IMR-90 (cell line): ENCODE data around the gene SEMA4D. TPM values are rescaled to one million over a fixed set of nuclear protein-coding genes. Genes with fewer than 3 reads are reported as not detected.

Source experiments
- ATAC-seq: fragments of 200-7000 bp; cut with Tn5 transposase; 2 replicates; pipeline ENCODE4 v1.9.1; 2020; ENCODE audit warnings: low read depth, mild to moderate bottlenecking, moderate library complexity
- BruUV-seq: library from RNA; stranded (reverse); fragments of 400-500 nt; replicated peaks from 2 replicates; lab custom pipeline; 2021; lab: Mats Ljungman, UMichigan
- CTCF ChIA-PET: fragments of 300-600 bp; formaldehyde crosslinking; extraction: SDS; loops from one replicate; lab custom pipeline; 2021; ENCODE audit warnings: antibody characterized with exemption; lab: Yijun Ruan, JAX
- POLR2A ChIA-PET: fragments of 300-600 bp; sonication (Branson Sonifier 250); formaldehyde crosslinking; loops from one replicate; lab custom pipeline; 2022; ENCODE audit warnings: antibody characterized with exemption; ENCODE audit not compliant: unreplicated experiment; lab: Charles Lee
- DNase-seq: peaks from one replicate; pipeline ENCODE4 v3.0.0; 2013
- H2AFZ ChIP-seq: replicated peaks from 2 replicates; pipeline ENCODE3; 2013; ENCODE audit warnings: low read length, mild to moderate bottlenecking; ENCODE audit not compliant: poor library complexity
- H2AK5ac ChIP-seq: 2 replicates; pipeline ENCODE4 v1.6.1; 2013; ENCODE audit warnings: low read depth, low read length, inconsistent platforms
- H2AK9ac ChIP-seq: replicated peaks from 2 replicates; pipeline ENCODE3; 2013; ENCODE audit warnings: mild to moderate bottlenecking, low read depth, low read length, moderate library complexity; ENCODE audit not compliant: poor library complexity
- H2BK120ac ChIP-seq: 2 replicates; pipeline ENCODE4 v1.6.1; 2013; ENCODE audit warnings: low read depth, low read length, inconsistent platforms
- H2BK15ac ChIP-seq: 3 replicates; pipeline ENCODE4 v1.6.1; 2013; ENCODE audit warnings: low read depth, low read length, inconsistent platforms
- H2BK20ac ChIP-seq: 2 replicates; pipeline ENCODE4 v1.6.1; 2013; ENCODE audit warnings: low read depth, mild to moderate bottlenecking, inconsistent platforms, low read length, moderate library complexity
- H2BK5ac ChIP-seq: 2 replicates; pipeline ENCODE4 v1.6.1; 2013; ENCODE audit warnings: mild to moderate bottlenecking, low read depth, low read length, inconsistent platforms; ENCODE audit not compliant: poor library complexity, severe bottlenecking
- H3K14ac ChIP-seq: replicated peaks from 2 replicates; pipeline ENCODE4 v1.6.1; 2013; ENCODE audit warnings: low read depth, low read length, inconsistent platforms
- H3K18ac ChIP-seq: 2 replicates; pipeline ENCODE4 v1.6.1; 2013; ENCODE audit warnings: low read depth, low read length, control low read depth
- H3K23ac ChIP-seq: 2 replicates; pipeline ENCODE4 v1.6.1; 2013; ENCODE audit warnings: low read depth, low read length, inconsistent platforms
- H3K27ac ChIP-seq: 2 replicates; pipeline ENCODE4 v1.5.1; 2013; ENCODE audit warnings: mild to moderate bottlenecking, control low read depth, low read length; ENCODE audit not compliant: insufficient read depth
- H3K27me3 ChIP-seq: 2 replicates; pipeline ENCODE4 v1.6.1; 2013; ENCODE audit warnings: low read length; ENCODE audit not compliant: control insufficient read depth, insufficient read depth
- H3K36me3 ChIP-seq: 2 replicates; pipeline ENCODE4 v1.6.1; 2013; ENCODE audit warnings: low read length, mixed read lengths; ENCODE audit not compliant: control insufficient read depth, insufficient read depth
- H3K4ac ChIP-seq: 2 replicates; pipeline ENCODE4 v1.6.1; 2013; ENCODE audit warnings: low read depth, low read length, inconsistent platforms
- H3K4me1 ChIP-seq: 2 replicates; pipeline ENCODE4 v1.6.1; 2013; ENCODE audit warnings: low read length, mixed read lengths; ENCODE audit not compliant: control insufficient read depth, insufficient read depth
- H3K4me2 ChIP-seq: 2 replicates; pipeline ENCODE4 v1.6.1; 2013; ENCODE audit warnings: low read depth, mild to moderate bottlenecking, control low read depth, low read length, moderate library complexity
- H3K4me3 ChIP-seq: 2 replicates; pipeline ENCODE4 v1.5.1; 2013; ENCODE audit warnings: low read depth, mild to moderate bottlenecking, control low read depth, low read length, moderate library complexity; ENCODE audit not compliant: insufficient read depth
- H3K56ac ChIP-seq: 2 replicates; pipeline ENCODE4 v1.6.1; 2013; ENCODE audit warnings: low read length, inconsistent platforms; ENCODE audit not compliant: insufficient read depth; ENCODE audit errors: extremely low read depth
- H3K79me1 ChIP-seq, 2 experiments: 2 replicates each; pipeline ENCODE4 v1.6.1; 2013; ENCODE audit warnings: low read length in 2 of 2, inconsistent platforms in 1 of 2, low read depth in 1 of 2
- H3K9ac ChIP-seq: 2 replicates; pipeline ENCODE4 v1.6.1; 2013; ENCODE audit warnings: low read depth, low read length, control low read depth
- H3K9me1 ChIP-seq: 2 replicates; pipeline ENCODE4 v1.6.1; 2013; ENCODE audit warnings: low read length, inconsistent platforms; ENCODE audit not compliant: insufficient read depth
- H3K9me3 ChIP-seq: 2 replicates; pipeline ENCODE4 v1.6.1; 2013; ENCODE audit warnings: low read length; ENCODE audit not compliant: control insufficient read depth, insufficient read depth
- H4K20me1 ChIP-seq: 2 replicates; pipeline ENCODE4 v1.6.1; 2013; ENCODE audit warnings: low read length, inconsistent platforms; ENCODE audit not compliant: insufficient read depth
- H4K5ac ChIP-seq: 2 replicates; pipeline ENCODE4 v1.6.1; 2013; ENCODE audit warnings: mild to moderate bottlenecking, low read depth, low read length, control low read depth
- H4K8ac ChIP-seq, 2 experiments: 2 replicates each; pipeline ENCODE4 v1.6.1; 2013; ENCODE audit warnings: low read depth in 2 of 2, low read length in 2 of 2, control low read depth in 1 of 2, inconsistent platforms in 1 of 2
- H4K91ac ChIP-seq: 2 replicates; pipeline ENCODE4 v1.6.1; 2013; ENCODE audit warnings: low read depth, low read length, inconsistent platforms; ENCODE audit not compliant: insufficient read depth
- BHLHE40 ChIP-seq: fragments of 150-350 bp; IDR thresholded peaks from 2 replicates; pipeline ENCODE4 v1.6.1; 2016; ENCODE audit warnings: mild to moderate bottlenecking, low read depth, low read length
- CEBPB ChIP-seq: IDR thresholded peaks from 2 replicates; pipeline ENCODE4 v1.6.1; 2012; ENCODE audit warnings: low read depth, low read length, improper control_type of control experiment
- CHD1 ChIP-seq: IDR thresholded peaks from 2 replicates; pipeline ENCODE4 v1.6.1; 2012; ENCODE audit warnings: low read depth, low read length, improper control_type of control experiment
- ELK1 ChIP-seq: fragments of 150-350 bp; IDR thresholded peaks from 2 replicates; pipeline ENCODE4 v1.6.1; 2016; ENCODE audit warnings: low read depth, mild to moderate bottlenecking, low read length, moderate library complexity, borderline replicate concordance
- FOS ChIP-seq: fragments of 150-350 bp; IDR thresholded peaks from 2 replicates; pipeline ENCODE4 v1.6.1; 2016; ENCODE audit warnings: low read depth, low read length
- MAZ ChIP-seq: IDR thresholded peaks from 2 replicates; pipeline ENCODE4 v1.6.1; 2012; ENCODE audit warnings: low read depth, mild to moderate bottlenecking, low read length, improper control_type of control experiment, moderate library complexity, borderline replicate concordance
- MXI1 ChIP-seq: IDR thresholded peaks from 2 replicates; pipeline ENCODE4 v1.6.1; 2012; ENCODE audit warnings: low read depth, mild to moderate bottlenecking, low read length, moderate library complexity, borderline replicate concordance
- NFE2L2 ChIP-seq: fragments of 150-350 bp; IDR thresholded peaks from 2 replicates; pipeline ENCODE4 v1.6.1; 2016; ENCODE audit warnings: low read depth, mild to moderate bottlenecking, low read length
- POLR2A ChIP-seq: IDR thresholded peaks from 2 replicates; pipeline ENCODE4 v1.6.1; 2012; ENCODE audit warnings: mild to moderate bottlenecking, low read depth, low read length
- RAD21 ChIP-seq: IDR thresholded peaks from 2 replicates; pipeline ENCODE4 v1.6.1; 2012; ENCODE audit warnings: low read length, improper control_type of control experiment
- RCOR1 ChIP-seq: IDR thresholded peaks from 2 replicates; pipeline ENCODE4 v1.6.1; 2012; ENCODE audit warnings: mild to moderate bottlenecking, low read length, improper control_type of control experiment; ENCODE audit not compliant: insufficient replicate concordance
- RFX5 ChIP-seq: IDR thresholded peaks from 2 replicates; pipeline ENCODE4 v1.8.0; 2012; ENCODE audit warnings: low read depth, mild to moderate bottlenecking, low read length, moderate library complexity
- SMC3 ChIP-seq: fragments of 150-350 bp; IDR thresholded peaks from 2 replicates; pipeline ENCODE4 v1.6.1; 2016; ENCODE audit warnings: low read depth, mild to moderate bottlenecking, antibody characterized with exemption, low read length, moderate library complexity
- USF2 ChIP-seq: fragments of 150-350 bp; IDR thresholded peaks from 2 replicates; pipeline ENCODE4 v1.6.1; 2017; ENCODE audit warnings: mild to moderate bottlenecking, antibody characterized with exemption, low read length, low read depth
- WGBS, 2 experiments: methylation state at CpG; one replicate each; pipeline versions ENCODE4 v1.1.5 to v1.1.7; 2013; ENCODE audit warnings: missing lambda C conversion rate in 2 of 2; ENCODE audit not compliant: insufficient read length in 1 of 2; ENCODE audit errors: extremely low coverage in 2 of 2; 5-methylcytosine and 5-hydroxymethylcytosine counted together
- dilution Hi-C: fragments of 300-500 bp; cut with HindIII; formaldehyde crosslinking; loops from one replicate; pipeline ENCODE4 v1.14.3; 2018; ENCODE audit warnings: low sequenced_read_pairs; ENCODE audit not compliant: unreplicated experiment
- in situ Hi-C: fragments of 300-500 bp; cut with MboI; formaldehyde crosslinking; loops from 3 replicates; pipeline ENCODE4 v1.14.3; 2019; ENCODE audit warnings: low sequenced_read_pairs, inconsistent platforms, mixed read lengths
- intact Hi-C: fragments of 100-400 bp; cut with micrococcal nuclease; formaldehyde crosslinking; loops from 2 replicates; pipeline ENCODE4 v1.10.0; 2022
- polyA plus RNA-seq, 3 experiments: library from polyadenylated mRNA; depleted of rRNA; stranded (reverse); fragments of >200 nt; gene quantifications; 2 replicates each; pipeline ENCODE4 v1.2.3, GENCODE V29; 2012; ENCODE audit warnings: low replicate concordance in 1 of 3
- total RNA-seq: library from RNA; depleted of rRNA; stranded (reverse); fragments of >200 nt; gene quantifications from 2 replicates; pipeline ENCODE4 v1.2.3, GENCODE V29; 2012

The SEMA4D gene
- total and polyA plus RNA-seq, 2 of the 4 experiments (the other 2 are of a cell fraction) = 0.90 to 1.5 TPM

DNA sequence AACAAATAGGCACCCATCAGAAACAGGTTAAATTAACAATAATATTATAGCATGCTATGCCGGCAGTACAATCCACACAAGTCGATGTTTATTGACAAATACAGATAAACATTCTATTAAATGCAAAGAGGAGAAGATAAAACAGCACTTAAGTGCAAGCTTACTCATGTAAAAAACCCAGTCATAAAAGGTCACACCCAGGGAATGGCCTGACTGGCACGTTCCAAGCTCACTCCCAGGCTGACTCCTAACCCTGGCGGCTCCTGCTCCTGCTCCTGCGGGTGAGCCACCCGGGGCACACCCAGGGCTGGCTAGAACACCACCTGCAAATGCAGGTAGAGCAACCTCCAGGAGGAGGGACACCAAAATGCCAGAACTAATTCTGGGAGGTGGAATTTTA, 66.9 kb downstream of the SEMA4D start:
- no peak for TF ChIP-seq SMC3
- TF ChIP-seq RAD21 = no peak
- no peak for TF ChIP-seq POLR2A
- no peak for TF ChIP-seq RCOR1
- TF ChIP-seq FOS = no peak
- no peak for TF ChIP-seq RFX5
- no peak for TF ChIP-seq CEBPB
- no peak for TF ChIP-seq ELK1
- TF ChIP-seq MAZ = no peak
- TF ChIP-seq BHLHE40 = no peak
- TF ChIP-seq CHD1 = no peak
- no peak for TF ChIP-seq USF2
- TF ChIP-seq MXI1 = no peak
- TF ChIP-seq NFE2L2 = no peak
- dilution Hi-C loops (no loop called here), intact Hi-C loops (no loop called here), in situ Hi-C loops (no loop called here)
- no peak overlapping the region for H3K4ac ChIP-seq
- H3K27me3 ChIP-seq = no peaks in the 10 kb centered on the region
- no peak overlapping the region for H3K18ac ChIP-seq
- POLR2A ChIA-PET = no interaction called here
- H3K56ac ChIP-seq = no peak overlapping the region
- H3K9ac ChIP-seq = no peak overlapping the region
- no peak overlapping the region for H3K14ac ChIP-seq
- H3K4me1 ChIP-seq = peaks cover 5% of the 10 kb centered on the region
- CTCF ChIA-PET = interaction anchor here (1.0 kb wide), 1 partner anchor 54 kb away, joined by 4 read pairs; no protein-coding TSS in a partner anchor
- H4K20me1 ChIP-seq = no peaks in the 10 kb centered on the region
- H4K8ac ChIP-seq = no peak overlapping the region
- H3K79me1 ChIP-seq = no peaks in the 10 kb centered on the region
- H4K91ac ChIP-seq = no peak overlapping the region
- DNase-seq = no peak
- no peak overlapping the region for H2BK120ac ChIP-seq
- no peak overlapping the region for H3K4me2 ChIP-seq
- H2AFZ ChIP-seq = no peak overlapping the region
- H2AK5ac ChIP-seq = no peak overlapping the region
- no peaks in the 10 kb centered on the region for H3K9me3 ChIP-seq
- H2AK9ac ChIP-seq = no peak overlapping the region
- H3K27ac ChIP-seq = no peak overlapping the region
- no peak overlapping the region for H2BK20ac ChIP-seq
- ATAC-seq = no peak
- no peak overlapping the region for H3K23ac ChIP-seq
- H4K5ac ChIP-seq = no peak overlapping the region
- BruUV-seq = no TSS peak
- no peak overlapping the region for H3K4me3 ChIP-seq
- no peak overlapping the region for H2BK5ac ChIP-seq
- H2BK15ac ChIP-seq = no peak overlapping the region
- WGBS, 2 experiments = 90% methylated on average over 2 of the region's 6 CpGs; no CpG with 5 or more reads in 1 of the 2 experiments
- peaks cover 6% of the 10 kb centered on the region for H3K9me1 ChIP-seq
- no peaks in the 10 kb centered on the region for H3K36me3 ChIP-seq
